Ramos (cell line): ENCODE results near the gene TNFRSF25.

Experiments used
- in situ Hi-C: fragments of 300-500 bp; cut with MboI; formaldehyde crosslinking; loops from one replicate; pipeline ENCODE4 v1.14.3; 2022; ENCODE audit warnings: low sequenced_read_pairs; ENCODE audit not compliant: unreplicated experiment

The TNFRSF25 gene

GRCh38 chr1:6472391-6472790, 6.4 kb upstream of the TNFRSF25 start:
- in situ Hi-C loops: no loop called here

DNA sequence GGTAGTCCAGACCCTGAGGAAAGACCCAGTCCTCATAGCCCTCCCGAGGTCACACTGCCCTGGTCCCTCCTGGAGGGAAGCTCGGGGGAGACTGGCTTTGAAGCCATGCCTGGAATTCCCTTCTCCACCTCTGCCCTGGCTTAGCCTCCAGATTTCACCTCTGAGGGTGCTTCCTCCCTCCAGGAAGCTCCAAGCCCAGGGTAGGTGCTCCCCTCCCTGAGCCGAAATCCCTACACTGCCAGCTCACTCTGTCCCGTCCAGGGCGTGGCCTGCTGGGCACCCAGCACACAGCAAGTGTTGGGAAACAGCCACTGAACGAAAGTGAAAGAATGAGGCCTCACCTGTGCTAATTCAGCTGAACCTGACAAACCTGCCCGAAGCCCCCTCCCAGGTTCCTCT, 6.0 kb upstream of the TNFRSF25 start:
- in situ Hi-C loops: no loop called here

DNA sequence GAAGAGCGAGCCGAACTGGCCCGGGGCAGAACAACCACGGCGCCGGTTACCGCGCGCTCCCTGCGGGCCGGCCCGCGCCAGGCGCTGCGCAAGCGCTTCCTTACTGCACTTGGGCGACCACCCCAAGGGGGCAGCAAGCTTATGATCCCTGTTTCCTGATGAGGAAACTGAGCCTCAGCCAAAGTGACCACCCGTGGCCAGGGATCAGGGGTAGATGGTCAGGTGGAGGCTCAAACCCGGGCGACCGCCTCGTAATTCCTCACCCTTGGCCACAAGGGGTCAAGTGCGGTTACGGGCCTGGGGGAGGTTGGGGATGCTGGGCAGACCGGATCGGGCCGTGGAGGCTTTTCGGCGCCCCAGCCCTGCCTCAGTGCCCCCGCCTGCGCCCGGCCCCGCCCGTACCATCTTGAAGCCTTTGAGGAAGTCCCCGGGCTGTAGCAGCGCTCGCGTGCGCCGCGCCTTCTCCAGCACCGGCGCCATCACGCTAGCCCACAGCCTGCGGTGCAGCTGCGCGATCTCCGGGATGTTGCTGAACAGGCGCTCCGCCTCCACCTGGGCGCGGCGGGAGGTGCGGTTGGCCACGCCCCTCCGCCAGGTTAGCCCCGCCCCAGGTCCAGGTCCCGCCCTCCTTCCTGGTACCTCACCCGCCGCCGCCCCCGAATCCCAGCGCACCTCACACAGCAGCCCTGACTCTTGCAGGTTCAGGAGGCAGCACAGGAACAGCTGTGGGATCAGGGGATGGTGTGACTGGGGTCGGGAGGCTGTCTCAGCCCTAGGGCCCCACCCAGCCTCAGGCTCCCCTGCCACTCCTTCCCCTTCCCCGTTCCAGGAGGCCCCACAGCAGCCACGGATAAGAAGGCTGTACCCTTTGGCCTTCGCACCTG, 5.4 kb upstream of the TNFRSF25 start:
- in situ Hi-C loops: no loop called here

GRCh38 chr1:6470132-6471085, 4.4 kb upstream of the TNFRSF25 start:
- in situ Hi-C loops: no loop called here

DNA sequence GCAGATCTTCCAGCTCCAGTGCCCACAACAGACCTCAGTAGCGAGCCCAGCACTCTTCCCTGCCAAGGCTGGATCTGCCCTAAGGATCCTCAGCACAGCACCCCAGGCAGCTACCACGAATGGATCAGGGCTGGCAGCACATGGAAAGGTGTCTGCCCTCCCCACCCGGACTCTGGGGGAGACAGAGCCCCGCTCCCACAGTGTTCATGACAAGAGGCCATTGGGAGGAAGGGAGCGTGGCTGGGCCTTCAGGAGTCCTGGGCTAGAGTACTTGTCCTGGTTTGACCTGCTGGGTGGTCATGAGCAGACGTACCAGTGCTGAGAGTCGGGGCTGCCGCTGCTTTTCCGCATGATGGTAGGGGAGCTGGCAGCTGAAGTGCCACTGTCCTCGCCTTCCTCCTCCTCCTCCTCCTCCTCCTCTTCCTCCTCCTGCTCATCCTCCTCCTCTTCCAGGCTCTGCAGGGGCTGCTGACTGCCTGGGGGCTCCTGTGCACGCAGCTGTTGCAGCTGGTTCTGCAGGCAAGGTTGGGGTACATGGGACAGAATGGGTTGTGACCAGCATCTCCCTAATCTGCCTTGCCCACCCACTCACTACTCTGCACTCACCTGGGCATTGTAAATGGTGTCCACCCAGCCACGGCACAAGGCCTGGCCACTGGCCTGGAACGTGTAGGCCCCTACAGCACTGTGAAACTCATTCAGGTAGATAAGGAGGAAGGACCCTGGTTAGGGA, 2.9 kb upstream of the TNFRSF25 start:
- in situ Hi-C loops: no loop called here

GRCh38 chr1:6467744-6468688, 2.0 kb upstream of the TNFRSF25 start:
- in situ Hi-C loops: no loop called here

GRCh38 chr1:6467224-6467623, 1.3 kb upstream of the TNFRSF25 start:
- in situ Hi-C loops: no loop called here

GRCh38 chr1:6466751-6467150, 778 bp upstream of the TNFRSF25 start:
- in situ Hi-C loops: no loop called here

GRCh38 chr1:6465461-6466005, 440 bp downstream of the TNFRSF25 start:
- in situ Hi-C loops: no loop called here

GRCh38 chr1:6464915-6465314, 1.1 kb downstream of the TNFRSF25 start:
- in situ Hi-C loops: no loop called here

DNA sequence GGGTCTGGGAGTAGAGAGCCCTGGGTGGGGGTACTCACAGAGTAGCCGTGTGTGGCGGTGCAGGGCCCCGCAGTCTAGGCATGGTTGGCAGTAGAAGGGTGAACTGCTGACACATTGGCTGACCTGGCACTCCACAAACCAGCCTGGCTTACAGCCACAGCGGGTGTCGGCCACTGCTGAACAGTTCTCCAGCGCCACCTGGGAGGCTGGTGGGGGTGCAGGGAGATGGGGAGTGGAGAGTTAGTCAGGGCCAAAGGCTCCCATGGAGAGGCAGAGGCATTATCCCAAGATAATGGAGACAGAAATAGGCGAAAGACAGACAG, 1.5 kb downstream of the TNFRSF25 start:
- in situ Hi-C loops: no loop called here

DNA sequence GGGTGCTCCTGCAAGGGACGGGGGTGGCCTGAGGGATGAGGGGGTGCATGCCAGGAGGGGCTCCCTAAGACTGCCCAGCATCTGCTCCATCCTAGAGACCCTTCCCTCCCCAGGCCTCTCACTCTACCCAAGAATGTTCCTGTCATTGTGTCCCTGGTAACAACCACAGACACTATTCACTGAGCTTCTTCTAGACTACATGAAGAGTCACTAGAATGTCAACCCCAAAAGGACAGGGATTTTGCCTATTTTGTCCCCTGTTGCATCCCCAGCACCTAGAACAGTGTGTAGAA, 2.9 kb downstream of the TNFRSF25 start:
- in situ Hi-C loops: no loop called here

DNA sequence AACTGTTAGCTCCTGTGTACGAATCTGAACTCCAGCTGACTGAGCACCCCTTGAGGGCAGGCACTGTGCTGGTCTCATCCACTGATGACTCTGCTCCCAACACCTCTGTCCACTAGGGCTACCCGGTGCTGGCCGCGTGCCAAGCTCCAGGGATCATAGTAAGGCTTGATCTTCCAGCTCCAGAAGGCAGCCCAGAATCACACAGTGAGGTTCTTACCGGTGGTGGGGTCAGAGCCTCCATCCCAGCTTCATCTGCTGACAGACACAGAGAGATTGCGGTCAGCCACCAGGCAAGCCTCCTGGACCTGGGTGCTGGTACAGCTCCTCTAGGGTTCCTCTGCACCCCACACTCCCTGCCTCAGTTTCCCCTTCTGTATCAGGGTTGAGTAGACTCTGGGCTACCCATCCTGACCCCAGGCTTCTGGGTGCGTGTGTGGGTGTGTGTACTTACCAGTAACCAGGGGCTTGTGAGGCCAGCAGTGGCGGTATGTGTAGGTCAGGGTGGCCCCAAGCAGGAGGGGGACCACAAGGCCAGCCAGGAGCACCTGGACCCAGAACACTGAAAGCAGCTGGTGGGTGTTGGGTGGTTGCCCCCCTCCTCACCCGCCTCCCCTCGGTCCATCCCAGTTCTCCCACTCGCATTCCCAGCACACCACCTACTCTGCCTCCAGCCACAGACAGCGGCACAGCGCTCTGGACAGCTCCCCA, 3.4 kb downstream of the TNFRSF25 start:
- in situ Hi-C loops: no loop called here

DNA sequence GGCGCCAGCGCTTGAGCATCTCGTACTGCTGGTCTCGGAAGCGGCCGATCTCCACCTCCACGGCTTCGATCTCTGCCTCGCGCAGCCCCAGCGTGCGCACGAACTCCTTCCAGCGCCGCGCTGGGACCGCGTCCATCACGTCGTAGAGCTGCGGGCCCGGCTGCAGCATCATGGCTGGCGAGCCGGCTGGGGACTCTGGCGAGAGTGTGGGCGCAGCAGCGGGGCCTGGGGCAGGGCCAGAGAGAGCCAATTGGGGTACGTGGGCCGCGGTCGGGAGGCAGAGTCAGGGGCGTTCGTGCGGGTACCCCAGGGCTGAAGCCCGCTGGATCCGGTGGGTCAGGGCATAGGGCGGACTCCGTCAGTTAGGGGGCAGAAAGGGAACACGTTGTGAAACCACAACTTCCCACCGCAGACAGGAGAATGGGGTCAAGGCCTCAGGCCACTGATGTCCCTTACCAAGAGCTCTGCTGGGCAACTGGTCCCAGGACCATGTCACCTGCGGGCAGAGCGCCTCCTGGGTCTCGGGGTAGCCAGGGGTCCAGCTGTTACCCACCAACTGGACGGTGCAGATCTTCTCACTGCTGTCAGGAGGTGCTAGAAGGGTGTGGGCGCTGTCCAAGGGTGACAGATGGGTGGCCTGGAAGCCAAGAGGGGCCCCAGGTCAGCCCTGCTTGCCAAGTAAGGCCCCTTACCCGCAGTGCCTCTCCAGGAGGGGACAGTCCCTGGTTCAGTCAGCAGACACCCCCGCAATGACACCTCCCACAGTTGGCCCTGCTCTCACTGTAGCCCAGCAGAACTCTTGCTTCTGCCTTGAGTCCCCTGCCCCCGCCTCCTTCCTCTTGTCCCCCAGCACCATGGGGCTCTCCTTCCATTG, 4.2 kb downstream of the TNFRSF25 start:
- in situ Hi-C loops: no loop called here

GRCh38 chr1:6461051-6461530, 4.9 kb downstream of the TNFRSF25 start:
- in situ Hi-C loops: no loop called here

GRCh38 chr1:6460301-6461050, 5.5 kb downstream of the TNFRSF25 start:
- in situ Hi-C loops: no loop called here

DNA sequence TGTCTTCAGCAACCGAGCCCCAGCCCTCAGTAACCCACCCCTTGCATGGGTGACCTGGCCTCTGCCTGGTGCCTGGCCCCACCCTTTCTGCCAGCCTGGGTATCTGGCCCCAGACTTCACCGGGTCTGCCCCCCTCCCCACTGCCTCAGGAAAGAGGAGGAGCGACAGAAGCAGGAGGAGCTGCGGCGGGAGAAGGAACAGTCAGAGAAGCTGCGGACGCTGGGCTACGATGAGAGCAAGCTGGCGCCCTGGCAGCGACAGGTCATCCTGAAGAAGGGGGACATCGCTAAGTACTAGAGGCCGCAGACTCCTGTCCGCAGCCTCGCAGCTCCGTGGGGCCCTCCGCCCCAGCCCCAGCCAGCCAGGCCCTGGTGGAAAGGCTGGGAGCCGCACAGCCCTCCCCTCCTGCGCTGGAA, 6.1 kb downstream of the TNFRSF25 start:
- in situ Hi-C loops: no loop called here
